GM12801 (cell line): ENCODE results near the gene CBLN3.

Source experiments
- TF ChIP-seq, protein P1 (sequence below): IDR thresholded peaks from one replicate; pipeline ENCODE4 v1.5.1; 2011; ENCODE audit warnings: control low read depth; ENCODE audit not compliant: insufficient read length; ENCODE audit errors: extremely low read depth

The CBLN3 gene

DNA sequence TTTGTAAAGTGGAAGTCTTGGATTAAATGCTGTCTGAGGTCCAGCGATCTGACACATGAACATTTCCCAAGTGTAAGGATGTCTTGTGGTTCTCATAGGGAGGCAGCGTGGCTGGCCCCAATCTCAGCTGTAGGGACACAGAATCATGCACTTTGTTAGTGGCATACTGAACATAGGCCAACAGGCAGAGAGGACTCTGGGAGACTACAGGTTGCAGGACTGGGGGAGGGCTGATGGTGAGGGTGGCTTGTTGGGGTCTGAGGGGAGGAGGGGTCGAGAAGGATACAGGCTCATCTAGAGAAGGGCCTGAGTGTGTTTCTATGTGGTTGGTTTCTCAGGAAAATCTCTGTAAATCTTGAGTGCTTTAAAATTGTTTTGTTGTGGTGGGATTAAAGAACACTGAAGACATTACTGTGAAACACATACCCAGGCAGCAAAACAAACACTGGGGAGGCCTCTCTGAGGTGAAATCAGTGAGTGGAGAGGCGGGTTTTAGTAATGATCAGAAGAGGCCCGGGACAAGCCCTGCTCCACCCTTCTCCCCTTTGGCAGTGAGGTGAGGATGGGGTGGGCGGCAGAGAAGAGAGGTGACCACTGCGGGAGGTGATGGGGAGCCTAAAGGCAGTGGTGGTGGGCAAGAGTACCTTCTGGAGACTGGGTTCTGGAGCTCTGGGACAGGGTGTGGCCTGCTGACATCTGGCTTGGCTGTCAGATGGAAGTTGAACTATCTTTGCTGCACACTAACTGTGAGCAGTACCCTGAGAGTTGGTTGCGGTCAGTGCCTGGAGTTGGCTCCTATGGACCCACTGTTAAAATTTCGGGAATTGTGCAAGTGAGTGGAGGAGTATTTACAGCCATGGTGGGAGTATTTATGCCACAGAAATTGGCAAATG lies 27.4 kb downstream of the CBLN3 start:
- TF ChIP-seq, protein P1, sequence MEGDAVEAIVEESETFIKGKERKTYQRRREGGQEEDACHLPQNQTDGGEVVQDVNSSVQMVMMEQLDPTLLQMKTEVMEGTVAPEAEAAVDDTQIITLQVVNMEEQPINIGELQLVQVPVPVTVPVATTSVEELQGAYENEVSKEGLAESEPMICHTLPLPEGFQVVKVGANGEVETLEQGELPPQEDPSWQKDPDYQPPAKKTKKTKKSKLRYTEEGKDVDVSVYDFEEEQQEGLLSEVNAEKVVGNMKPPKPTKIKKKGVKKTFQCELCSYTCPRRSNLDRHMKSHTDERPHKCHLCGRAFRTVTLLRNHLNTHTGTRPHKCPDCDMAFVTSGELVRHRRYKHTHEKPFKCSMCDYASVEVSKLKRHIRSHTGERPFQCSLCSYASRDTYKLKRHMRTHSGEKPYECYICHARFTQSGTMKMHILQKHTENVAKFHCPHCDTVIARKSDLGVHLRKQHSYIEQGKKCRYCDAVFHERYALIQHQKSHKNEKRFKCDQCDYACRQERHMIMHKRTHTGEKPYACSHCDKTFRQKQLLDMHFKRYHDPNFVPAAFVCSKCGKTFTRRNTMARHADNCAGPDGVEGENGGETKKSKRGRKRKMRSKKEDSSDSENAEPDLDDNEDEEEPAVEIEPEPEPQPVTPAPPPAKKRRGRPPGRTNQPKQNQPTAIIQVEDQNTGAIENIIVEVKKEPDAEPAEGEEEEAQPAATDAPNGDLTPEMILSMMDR, result no peak

DNA sequence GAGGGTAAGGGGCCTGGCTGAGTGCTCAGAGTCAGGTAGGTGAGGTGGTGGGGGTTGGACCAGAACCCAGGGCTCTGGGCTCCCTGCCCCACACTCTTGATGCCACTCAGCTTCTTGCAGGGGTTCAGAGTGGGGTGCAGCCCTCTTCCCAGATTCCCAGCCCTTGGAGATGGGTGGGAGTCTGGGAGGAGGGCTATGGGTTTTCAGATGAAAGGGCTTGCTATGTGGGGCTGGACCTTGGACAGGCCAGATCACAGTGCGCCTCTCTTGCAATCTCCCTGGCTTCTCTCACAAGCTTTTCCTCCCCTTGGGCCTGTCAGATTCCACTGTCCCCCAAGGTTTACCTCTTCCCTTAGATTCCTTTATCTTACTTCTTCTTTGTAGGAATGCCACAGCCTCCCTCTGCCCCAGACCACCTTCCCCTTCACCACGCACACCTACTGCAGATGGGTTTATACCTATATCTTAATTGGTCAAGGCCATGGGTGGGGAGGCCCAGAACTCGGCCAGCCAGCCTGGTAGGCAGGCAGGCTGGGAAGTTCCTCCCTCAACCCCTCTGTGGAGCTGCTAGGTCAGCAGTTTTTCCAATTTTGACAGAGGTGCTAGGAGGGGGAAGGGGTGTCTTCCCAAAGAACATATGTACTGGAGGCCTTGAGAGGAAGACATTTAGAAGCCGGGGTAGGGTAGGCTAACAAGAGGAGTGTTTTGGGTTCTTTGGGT lies 29.3 kb downstream of the CBLN3 start:
- TF ChIP-seq, protein P1, result no peak

GRCh38 chr14:24399447-24399822 lies 30.0 kb downstream of the CBLN3 start:
- TF ChIP-seq, protein P1, result no peak

GRCh38 chr14:24398653-24399446 lies 30.6 kb downstream of the CBLN3 start, which contains the start of gene NYNRIN:
Gene NYNRIN, plus strand, starts transcription at chr14:24399003. Its CDS starts 244 bp downstream, at chr14:24399247.
- TF ChIP-seq, protein P1, result no peak

DNA sequence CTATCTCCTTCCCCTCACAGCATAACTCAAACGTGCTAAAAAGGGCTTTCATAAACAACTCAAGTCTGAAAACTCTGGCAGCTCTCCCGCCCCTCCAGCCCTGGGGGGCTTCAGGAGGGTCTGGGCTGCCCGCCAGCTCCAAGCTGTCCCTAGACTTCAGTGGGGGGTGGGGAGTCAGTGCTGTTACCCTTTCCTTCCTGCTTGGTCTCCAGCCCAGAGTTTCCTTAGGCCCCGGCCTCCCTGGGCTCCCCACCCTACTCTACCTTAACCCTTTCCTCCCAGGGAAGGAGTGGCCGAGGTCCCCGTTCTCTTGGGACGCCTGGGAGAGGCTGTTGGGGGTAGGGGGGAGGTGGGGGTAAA lies 31.2 kb downstream of the CBLN3 start:
- TF ChIP-seq, protein P1, result no peak

GRCh38 chr14:24397639-24398292 lies 31.7 kb downstream of the CBLN3 start:
- TF ChIP-seq, protein P1, result no peak
